ENCODE data around the gene GALNT17. TPM values are rescaled to one million over a fixed set of nuclear protein-coding genes. Genes with fewer than 3 reads are reported as not detected.

GALNT17 gene
- total and polyA plus RNA-seq, 4 donors: 2.8 to 10.8 (median 7.4) TPM

GRCh38 chr7:71517940-71518699 is 386.2 kb downstream of the GALNT17 start:
- H3K4me3 ChIP-seq: no peak overlapping the region
- ATAC-seq (ENCODE audit: insufficient read depth, low FRiP score): no peak

GRCh38 chr7:71518880-71519279 is 386.9 kb downstream of the GALNT17 start:
- H3K4me3 ChIP-seq: no peak overlapping the region
- TF ChIP-seq, protein P1, sequence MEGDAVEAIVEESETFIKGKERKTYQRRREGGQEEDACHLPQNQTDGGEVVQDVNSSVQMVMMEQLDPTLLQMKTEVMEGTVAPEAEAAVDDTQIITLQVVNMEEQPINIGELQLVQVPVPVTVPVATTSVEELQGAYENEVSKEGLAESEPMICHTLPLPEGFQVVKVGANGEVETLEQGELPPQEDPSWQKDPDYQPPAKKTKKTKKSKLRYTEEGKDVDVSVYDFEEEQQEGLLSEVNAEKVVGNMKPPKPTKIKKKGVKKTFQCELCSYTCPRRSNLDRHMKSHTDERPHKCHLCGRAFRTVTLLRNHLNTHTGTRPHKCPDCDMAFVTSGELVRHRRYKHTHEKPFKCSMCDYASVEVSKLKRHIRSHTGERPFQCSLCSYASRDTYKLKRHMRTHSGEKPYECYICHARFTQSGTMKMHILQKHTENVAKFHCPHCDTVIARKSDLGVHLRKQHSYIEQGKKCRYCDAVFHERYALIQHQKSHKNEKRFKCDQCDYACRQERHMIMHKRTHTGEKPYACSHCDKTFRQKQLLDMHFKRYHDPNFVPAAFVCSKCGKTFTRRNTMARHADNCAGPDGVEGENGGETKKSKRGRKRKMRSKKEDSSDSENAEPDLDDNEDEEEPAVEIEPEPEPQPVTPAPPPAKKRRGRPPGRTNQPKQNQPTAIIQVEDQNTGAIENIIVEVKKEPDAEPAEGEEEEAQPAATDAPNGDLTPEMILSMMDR (IDR thresholded peaks at IDR 0.05; ENCODE audit: control extremely low read depth, extremely low read depth): no peak
- ATAC-seq (ENCODE audit: insufficient read depth, low FRiP score) (no peak), DNase-seq (no peak)
- H3K9me3 ChIP-seq (ENCODE audit: control insufficient read depth in 4 of 4, insufficient read depth in 3 of 4, low read length in 3 of 4): peaks cover 0 to 18% (median 4%) of the 10 kb centered on the region in 4 donors
- H3K4me1 ChIP-seq (ENCODE audit: control insufficient read depth in 5 of 5, insufficient read depth in 5 of 5, low read length in 5 of 5): peaks cover 0 to 4% (median 0%) of the 10 kb centered on the region in 5 donors
- no peak overlapping the region for H3K27ac ChIP-seq (ENCODE audit: low read depth in 1 of 2, low read length in 1 of 2)
- H3K9ac ChIP-seq (ENCODE audit: insufficient read depth in 1 of 2, low read length in 2 of 2): no peak overlapping the region
- no peaks in the 10 kb centered on the region for H3K27me3 ChIP-seq (ENCODE audit: control insufficient read depth in 3 of 3, insufficient read depth in 3 of 3, low read length in 2 of 3)
- H3K36me3 ChIP-seq (ENCODE audit: control insufficient read depth in 4 of 4, insufficient read depth in 4 of 4, low read length in 4 of 4): no peaks in the 10 kb centered on the region
- 60 to 79% methylated on average over 2 of the region's 2 CpGs for WGBS, 2 donors

More at GRCh38 chr7:71517940-71518699, 386.2 kb downstream of the GALNT17 start:
- Histone ChIP-seq H3K27me3 (ENCODE audit: control insufficient read depth in 3 of 3, insufficient read depth in 3 of 3, low read length in 2 of 3) (no peaks in the 10 kb centered on the region), H3K9me3 (ENCODE audit: control insufficient read depth in 4 of 4, insufficient read depth in 3 of 4, low read length in 3 of 4) (peaks cover 0 to 18% (median 4%) of the 10 kb centered on the region in 4 donors), H3K27ac (ENCODE audit: low read depth in 1 of 2, low read length in 1 of 2) (no peak overlapping the region), H3K4me1 (ENCODE audit: control insufficient read depth in 5 of 5, insufficient read depth in 5 of 5, low read length in 5 of 5) (peaks cover 0 to 4% (median 0%) of the 10 kb centered on the region in 5 donors), H3K36me3 (ENCODE audit: control insufficient read depth in 4 of 4, insufficient read depth in 4 of 4, low read length in 4 of 4) (no peaks in the 10 kb centered on the region), H3K9ac (ENCODE audit: insufficient read depth in 1 of 2, low read length in 2 of 2) (no peak overlapping the region)
- no peak for DNase-seq
- WGBS, 2 donors: 75 to 87% methylated on average over 7 of the region's 7 CpGs
- TF ChIP-seq, protein P1 (IDR thresholded peaks at IDR 0.05; ENCODE audit: control extremely low read depth, extremely low read depth): no peak

DNA sequence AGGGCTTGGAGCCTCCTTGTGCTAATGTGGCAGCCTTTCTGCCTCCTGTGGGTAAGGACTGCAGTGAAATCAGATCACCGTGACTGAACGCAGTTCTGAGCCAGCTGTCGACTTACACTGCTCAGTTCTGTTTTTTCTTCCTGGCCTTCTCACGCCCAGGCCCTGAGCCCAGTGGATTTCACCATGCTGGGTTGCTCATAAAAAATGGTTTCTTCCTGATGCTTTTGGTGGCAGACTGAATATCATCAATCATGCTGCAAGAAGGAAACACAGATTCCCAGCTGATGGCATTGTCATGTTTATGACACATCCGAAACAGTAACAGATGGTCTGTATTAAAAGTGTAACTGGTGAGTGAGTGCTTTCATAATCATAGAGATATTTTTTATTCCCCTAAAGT is 389.6 kb downstream of the GALNT17 start:
- peaks cover 0 to 4% (median under 1%) of the 10 kb centered on the region in 5 donors for H3K4me1 ChIP-seq (ENCODE audit: control insufficient read depth in 5 of 5, insufficient read depth in 5 of 5, low read length in 5 of 5)
- no peak overlapping the region for H3K9ac ChIP-seq (ENCODE audit: insufficient read depth in 1 of 2, low read length in 2 of 2)
- TF ChIP-seq, protein P1 (IDR thresholded peaks at IDR 0.05; ENCODE audit: control extremely low read depth, extremely low read depth): no peak
- 61 to 75% methylated on average over 5 of the region's 5 CpGs for WGBS, 2 donors
- peaks cover 0 to 15% (median 1%) of the 10 kb centered on the region in 4 donors for H3K9me3 ChIP-seq (ENCODE audit: control insufficient read depth in 4 of 4, insufficient read depth in 3 of 4, low read length in 3 of 4)
- H3K4me3 ChIP-seq: no peak overlapping the region
- no peaks in the 10 kb centered on the region for H3K36me3 ChIP-seq (ENCODE audit: control insufficient read depth in 4 of 4, insufficient read depth in 4 of 4, low read length in 4 of 4)
- peak; percentile 19 to 71 (median 42) for DNase-seq
- ATAC-seq (ENCODE audit: insufficient read depth, low FRiP score): no peak
- no peak overlapping the region for H3K27ac ChIP-seq (ENCODE audit: low read depth in 1 of 2, low read length in 1 of 2)
- no peaks in the 10 kb centered on the region for H3K27me3 ChIP-seq (ENCODE audit: control insufficient read depth in 3 of 3, insufficient read depth in 3 of 3, low read length in 2 of 3)

All from lung (tissue), 12 donors.